ENCODE data around the gene SIPA1L2. TPM values are rescaled to one million over a fixed set of nuclear protein-coding genes. Genes with fewer than 3 reads are reported as not detected.

The SIPA1L2 gene
- total RNA-seq, 3 donors from 2014 or later (not counting 1 experiment from before 2014, with no cell fraction given): 1.5 to 2.3 (median 1.6) TPM

DNA sequence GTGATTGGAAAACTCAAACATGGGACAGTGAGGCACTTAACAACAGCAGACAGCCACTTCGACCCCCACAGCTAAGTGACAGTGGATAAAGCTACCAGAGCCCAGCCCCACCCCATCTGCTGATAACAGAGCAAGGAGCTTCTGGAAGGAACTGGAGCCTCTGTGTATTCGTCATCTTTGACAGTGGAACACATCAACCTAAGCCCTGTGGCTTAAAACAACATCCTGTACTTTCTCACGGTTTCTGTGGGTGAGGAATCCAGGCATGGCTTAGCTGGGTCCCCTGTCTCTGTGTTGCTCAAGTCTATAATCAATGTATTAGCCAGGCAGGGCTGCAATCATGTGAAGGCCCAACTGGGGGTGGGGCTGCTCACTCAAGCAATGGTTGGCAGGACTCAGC lies 18.4 kb upstream of the SIPA1L2 start:
- Mint-ChIP-seq H3K27me3 (ENCODE audit: low read depth in 2 of 2) (peaks cover 7 to 10% of the 10 kb centered on the region in 2 donors), H3K27ac (no peak overlapping the region), H3K4me3 (no peak overlapping the region), H3K36me3 (no peaks in the 10 kb centered on the region), H3K4me1 (peaks cover 11 to 13% of the 10 kb centered on the region in 2 donors), H3K9me3 (no peaks in the 10 kb centered on the region)
- ATAC-seq: peak; percentile 29 to 82 (median 53)
- no peak overlapping the region for H3K27ac ChIP-seq (ENCODE audit: low read length)
- H3K36me3 ChIP-seq (ENCODE audit: control insufficient read depth, insufficient read depth, low read length): no peaks in the 10 kb centered on the region
- no peak overlapping the region for H3K4me3 ChIP-seq (ENCODE audit: low read length)
- no peaks in the 10 kb centered on the region for H3K9me3 ChIP-seq (ENCODE audit: control insufficient read depth, insufficient read depth, low read length)
- WGBS (ENCODE audit: insufficient coverage): 34% methylated on average over 3 of the region's 3 CpGs
- TF ChIP-seq, protein P1, sequence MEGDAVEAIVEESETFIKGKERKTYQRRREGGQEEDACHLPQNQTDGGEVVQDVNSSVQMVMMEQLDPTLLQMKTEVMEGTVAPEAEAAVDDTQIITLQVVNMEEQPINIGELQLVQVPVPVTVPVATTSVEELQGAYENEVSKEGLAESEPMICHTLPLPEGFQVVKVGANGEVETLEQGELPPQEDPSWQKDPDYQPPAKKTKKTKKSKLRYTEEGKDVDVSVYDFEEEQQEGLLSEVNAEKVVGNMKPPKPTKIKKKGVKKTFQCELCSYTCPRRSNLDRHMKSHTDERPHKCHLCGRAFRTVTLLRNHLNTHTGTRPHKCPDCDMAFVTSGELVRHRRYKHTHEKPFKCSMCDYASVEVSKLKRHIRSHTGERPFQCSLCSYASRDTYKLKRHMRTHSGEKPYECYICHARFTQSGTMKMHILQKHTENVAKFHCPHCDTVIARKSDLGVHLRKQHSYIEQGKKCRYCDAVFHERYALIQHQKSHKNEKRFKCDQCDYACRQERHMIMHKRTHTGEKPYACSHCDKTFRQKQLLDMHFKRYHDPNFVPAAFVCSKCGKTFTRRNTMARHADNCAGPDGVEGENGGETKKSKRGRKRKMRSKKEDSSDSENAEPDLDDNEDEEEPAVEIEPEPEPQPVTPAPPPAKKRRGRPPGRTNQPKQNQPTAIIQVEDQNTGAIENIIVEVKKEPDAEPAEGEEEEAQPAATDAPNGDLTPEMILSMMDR (IDR thresholded peaks at IDR 0.05): no peak
- DNase-seq: no peak
- intact Hi-C loops (cut with micrococcal nuclease): no loop called here
- peaks cover 6% of the 10 kb centered on the region for H3K4me1 ChIP-seq (ENCODE audit: control insufficient read depth, insufficient read depth, low read length)
- H3K27me3 ChIP-seq (ENCODE audit: control insufficient read depth, insufficient read depth, low read length): no peaks in the 10 kb centered on the region

GRCh38 chr1:232644209-232644608 lies 14.3 kb upstream of the SIPA1L2 start:
- H3K4me3 ChIP-seq (ENCODE audit: low read length): no peak overlapping the region
- Mint-ChIP-seq H3K27me3 (ENCODE audit: low read depth in 2 of 2) (peaks cover 6 to 14% of the 10 kb centered on the region in 2 donors), H3K4me3 (no peak overlapping the region), H3K27ac (no peak overlapping the region), H3K4me1 (peaks cover 11 to 13% of the 10 kb centered on the region in 2 donors), H3K9me3 (no peaks in the 10 kb centered on the region), H3K36me3 (no peaks in the 10 kb centered on the region)
- TF ChIP-seq, protein P1 (IDR thresholded peaks at IDR 0.05): no peak
- DNase-seq (no peak), ATAC-seq (no peak)
- H3K27me3 ChIP-seq (ENCODE audit: control insufficient read depth, insufficient read depth, low read length): no peaks in the 10 kb centered on the region
- H3K27ac ChIP-seq (ENCODE audit: low read length): no peak overlapping the region
- H3K36me3 ChIP-seq (ENCODE audit: control insufficient read depth, insufficient read depth, low read length): no peaks in the 10 kb centered on the region
- 88% methylated on average over 1 of the region's 1 CpG for WGBS (ENCODE audit: insufficient coverage)
- peaks cover 6% of the 10 kb centered on the region for H3K4me1 ChIP-seq (ENCODE audit: control insufficient read depth, insufficient read depth, low read length)
- intact Hi-C loops (cut with micrococcal nuclease): no loop called here
- H3K9me3 ChIP-seq (ENCODE audit: control insufficient read depth, insufficient read depth, low read length): no peaks in the 10 kb centered on the region

DNA sequence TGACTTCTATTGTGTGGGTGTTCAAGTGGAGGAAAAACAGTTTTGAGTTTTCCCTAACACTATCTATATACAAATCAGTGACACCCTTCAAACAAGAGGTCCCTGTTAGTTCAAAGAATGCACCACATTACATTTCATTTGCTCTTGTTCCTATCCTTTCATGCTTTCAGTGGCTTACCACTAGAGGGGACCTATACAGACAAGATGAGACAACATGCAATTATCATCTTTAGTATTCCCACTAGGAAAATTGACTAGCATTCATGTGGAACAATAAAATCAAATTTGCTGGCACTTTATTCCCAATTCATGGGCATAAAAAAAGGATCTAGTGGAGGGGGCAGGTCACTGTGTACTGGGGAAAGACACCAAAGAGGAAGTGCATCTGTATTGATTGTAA lies 13.3 kb upstream of the SIPA1L2 start:
- Histone ChIP-seq H3K9me3 (ENCODE audit: control insufficient read depth, insufficient read depth, low read length) (no peaks in the 10 kb centered on the region), H3K4me3 (ENCODE audit: low read length) (no peak overlapping the region), H3K36me3 (ENCODE audit: control insufficient read depth, insufficient read depth, low read length) (no peaks in the 10 kb centered on the region), H3K27ac (ENCODE audit: low read length) (no peak overlapping the region), H3K27me3 (ENCODE audit: control insufficient read depth, insufficient read depth, low read length) (no peaks in the 10 kb centered on the region), H3K4me1 (ENCODE audit: control insufficient read depth, insufficient read depth, low read length) (peaks cover 2% of the 10 kb centered on the region)
- Mint-ChIP-seq H3K27ac (no peak overlapping the region), H3K9me3 (no peaks in the 10 kb centered on the region), H3K27me3 (ENCODE audit: low read depth in 2 of 2) (peaks cover 6 to 14% of the 10 kb centered on the region in 2 donors), H3K4me1 (peaks cover 5% of the 10 kb centered on the region in 2 donors), H3K4me3 (no peak overlapping the region), H3K36me3 (no peaks in the 10 kb centered on the region)
- intact Hi-C loops (cut with micrococcal nuclease): no loop called here
- ATAC-seq (no peak), DNase-seq (no peak)
- TF ChIP-seq, protein P1 (IDR thresholded peaks at IDR 0.05): no peak

- Mint-ChIP-seq H3K4me1 (no peaks in the 10 kb centered on the region), H3K4me3 (no peak overlapping the region), H3K9me3 (no peaks in the 10 kb centered on the region), H3K36me3 (no peaks in the 10 kb centered on the region), H3K27ac (no peak overlapping the region), H3K27me3 (ENCODE audit: low read depth in 2 of 2) (peaks cover 6 to 14% of the 10 kb centered on the region in 2 donors)
- H3K36me3 ChIP-seq (ENCODE audit: control insufficient read depth, insufficient read depth, low read length): no peaks in the 10 kb centered on the region
- no peak overlapping the region for H3K27ac ChIP-seq (ENCODE audit: low read length)
- H3K27me3 ChIP-seq (ENCODE audit: control insufficient read depth, insufficient read depth, low read length): no peaks in the 10 kb centered on the region
- ATAC-seq: peak in 1 of 3 donors; percentile 32
- intact Hi-C loops (cut with micrococcal nuclease): no loop called here
- DNase-seq: no peak
- 86% methylated on average over 4 of the region's 6 CpGs for WGBS (ENCODE audit: insufficient coverage)
- no peaks in the 10 kb centered on the region for H3K9me3 ChIP-seq (ENCODE audit: control insufficient read depth, insufficient read depth, low read length)
- no peak overlapping the region for H3K4me3 ChIP-seq (ENCODE audit: low read length)
- no peaks in the 10 kb centered on the region for H3K4me1 ChIP-seq (ENCODE audit: control insufficient read depth, insufficient read depth, low read length)
- TF ChIP-seq, protein P1 (IDR thresholded peaks at IDR 0.05): no peak
Observed at GRCh38 chr1:232641507-232641906, 11.6 kb upstream of the SIPA1L2 start.
